Osteocyte (in vitro differentiated cells): Measurements from ENCODE around the gene ZNF540. TPM values are rescaled to one million over a fixed set of nuclear protein-coding genes. Genes with fewer than 3 reads are reported as not detected.

ENCODE experiments used
- DNase-seq: peaks from one replicate; pipeline ENCODE4 v3.0.0; 2021; ENCODE audit warnings: mixed read lengths; ENCODE audit not compliant: unreplicated experiment; ENCODE audit errors: extremely low spot score
- H3K27ac Mint-ChIP-seq: one replicate; pipeline ENCODE4 v1.8.0; 2021; ENCODE audit warnings: mild to moderate bottlenecking, mixed read lengths; ENCODE audit not compliant: unreplicated experiment
- H3K27me3 Mint-ChIP-seq: one replicate; pipeline ENCODE4 v1.8.0; 2021; ENCODE audit warnings: mixed read lengths; ENCODE audit not compliant: unreplicated experiment
- H3K36me3 Mint-ChIP-seq: one replicate; pipeline ENCODE4 v1.8.0; 2021; ENCODE audit warnings: mixed read lengths; ENCODE audit not compliant: unreplicated experiment
- H3K4me1 Mint-ChIP-seq: one replicate; pipeline ENCODE4 v1.8.0; 2021; ENCODE audit warnings: mixed read lengths; ENCODE audit not compliant: unreplicated experiment
- H3K4me3 Mint-ChIP-seq: one replicate; pipeline ENCODE4 v1.8.0; 2021; ENCODE audit warnings: mild to moderate bottlenecking, moderate library complexity, mixed read lengths; ENCODE audit not compliant: unreplicated experiment
- H3K9me3 Mint-ChIP-seq: one replicate; pipeline ENCODE4 v1.8.0; 2021; ENCODE audit warnings: mixed read lengths; ENCODE audit not compliant: unreplicated experiment
- CTCF ChIP-seq: fragments of 200-600 bp; sonication (generic); IDR thresholded peaks from 2 replicates; pipeline ENCODE4 v1.5.0; 2021; ENCODE audit warnings: antibody characterized with exemption, mild to moderate bottlenecking, moderate library complexity
- total RNA-seq: library from RNA; stranded (reverse); gene quantifications from 2 replicates; pipeline ENCODE4 v1.2.1, GENCODE V29; 2021

ZNF540 gene
- total RNA-seq, 1 donor from 2014 or later: 1.9 TPM

GRCh38 chr19:37635076-37636056, 40.7 kb downstream of the ZNF540 start:
- Mint-ChIP-seq H3K4me1 (no peaks in the 10 kb centered on the region), H3K4me3 (no peak overlapping the region), H3K27ac (no peak overlapping the region), H3K9me3 (peaks cover 45% of the 10 kb centered on the region), H3K27me3 (no peaks in the 10 kb centered on the region), H3K36me3 (peaks cover 53% of the 10 kb centered on the region)
- TF ChIP-seq CTCF: no peak
- DNase-seq: no peak

GRCh38 chr19:37654118-37654517, 59.4 kb downstream of the ZNF540 start:
- H3K4me3 Mint-ChIP-seq: peak overlapping the region; percentile 97
- H3K4me1 Mint-ChIP-seq: peaks cover 27% of the 10 kb centered on the region

GRCh38 chr19:37654629-37655300, 60.1 kb downstream of the ZNF540 start:
- peaks cover 16% of the 10 kb centered on the region for H3K36me3 Mint-ChIP-seq
- H3K27ac Mint-ChIP-seq: peak overlapping the region; percentile 96
- no peak for TF ChIP-seq CTCF
- H3K9me3 Mint-ChIP-seq: peaks cover 20% of the 10 kb centered on the region
- H3K27me3 Mint-ChIP-seq: no peaks in the 10 kb centered on the region
- peaks cover 27% of the 10 kb centered on the region for H3K4me1 Mint-ChIP-seq
- H3K4me3 Mint-ChIP-seq: peak overlapping the region; percentile 97
- DNase-seq: no peak

More at GRCh38 chr19:37654118-37654517, 59.4 kb downstream of the ZNF540 start:
- DNase-seq: no peak
- Mint-ChIP-seq H3K36me3 (peaks cover 20% of the 10 kb centered on the region), H3K27ac (peak overlapping the region; percentile 96), H3K27me3 (no peaks in the 10 kb centered on the region), H3K9me3 (peaks cover 19% of the 10 kb centered on the region)
- TF ChIP-seq CTCF: no peak

GRCh38 chr19:37655301-37655688, 60.6 kb downstream of the ZNF540 start, which contains the start of gene ZFP30:
Gene ZFP30 (minus strand): TSS chr19:37655465. CDS start chr19:37647822, 7,643 bp downstream.
- Mint-ChIP-seq H3K9me3 (peaks cover 16% of the 10 kb centered on the region), H3K27me3 (no peaks in the 10 kb centered on the region), H3K36me3 (peaks cover 16% of the 10 kb centered on the region), H3K4me3 (peak within 1 kb of the TSS; percentile 97), H3K27ac (peak within 1 kb of the TSS; percentile 96), H3K4me1 (peaks cover 27% of the 10 kb centered on the region)
- peak; percentile 97 for DNase-seq
- no peak for TF ChIP-seq CTCF
